Lower leg skin (tissue), 4 donors: ENCODE results near the gene RPAIN. TPM values are rescaled to one million over a fixed set of nuclear protein-coding genes. Genes with fewer than 3 reads are reported as not detected.

Source experiments
- DNase-seq, 2 donors: peaks; one replicate each; pipeline ENCODE4 v3.0.0-alpha.2; 2019; ENCODE audit warnings: low spot score in 2 of 2
- H3K4me3 ChIP-seq: fragments of 200-600 bp; sonication (generic); 2 replicates; pipeline ENCODE4 v1.5.1; 2017; ENCODE audit warnings: mild to moderate bottlenecking, low read depth; ENCODE audit not compliant: poor library complexity, severe bottlenecking
- CTCF ChIP-seq, 3 donors: fragments of 450-650 bp; IDR thresholded peaks; one replicate each; pipeline ENCODE4 v1.5.1; 2016; ENCODE audit warnings: antibody characterized with exemption in 3 of 3, mild to moderate bottlenecking in 3 of 3, moderate library complexity in 2 of 3
- POLR2A ChIP-seq, 2 donors: fragments of 450-650 bp; IDR thresholded peaks; one replicate each; pipeline ENCODE4 v1.6.1; 2016 to 2017; ENCODE audit warnings: antibody characterized with exemption in 2 of 2, mild to moderate bottlenecking in 1 of 2, moderate library complexity in 1 of 2
- whole genome bisulfite sequencing, 2 donors: methylation state at CpG; one replicate each; pipeline ENCODE4 v1.1.5; 2018; 5-methylcytosine and 5-hydroxymethylcytosine counted together
- intact Hi-C: fragments of 100-400 bp; cut with DNase I; formaldehyde crosslinking; loops from one replicate; pipeline ENCODE4 v1.15.0; 2023; ENCODE audit warnings: low total_unique reads
- total RNA-seq, 4 donors: library from RNA; depleted of rRNA; stranded (reverse); fragments of >200 nt; gene quantifications; one replicate each; pipeline ENCODE4 v1.1.0, GENCODE V29; 2016

RPAIN gene
- total RNA-seq, 4 donors from 2014 or later = 17.4 to 68.0 (median 41.3) TPM

GRCh38 chr17:5464717-5465507, 44.9 kb downstream of the RPAIN start:
- no peak for TF ChIP-seq CTCF (IDR thresholded peaks at IDR 0.05)
- TF ChIP-seq POLR2A (IDR thresholded peaks at IDR 0.05) = no peak
- intact Hi-C loops = no loop called here
- WGBS, 2 donors = 79% methylated on average over 10 of the region's 10 CpGs

GRCh38 chr17:5466295-5466694, 46.3 kb downstream of the RPAIN start:
- no peak for DNase-seq
- no peak for TF ChIP-seq CTCF (IDR thresholded peaks at IDR 0.05)
- TF ChIP-seq POLR2A (IDR thresholded peaks at IDR 0.05) = no peak
- H3K4me3 ChIP-seq = no peak overlapping the region
- intact Hi-C loops = no loop called here
- WGBS, 2 donors = 88 to 90% methylated on average over 4 of the region's 4 CpGs

More at GRCh38 chr17:5464717-5465507, 44.9 kb downstream of the RPAIN start:
- H3K4me3 ChIP-seq = no peak overlapping the region
- DNase-seq = no peak

- 6 to 10% methylated on average over 8 of the region's 8 CpGs for WGBS, 2 donors
Observed at GRCh38 chr17:5467416-5467815, 47.4 kb downstream of the RPAIN start.

GRCh38 chr17:5468075-5468473, 48.1 kb downstream of the RPAIN start:
- TF ChIP-seq POLR2A (IDR thresholded peaks at IDR 0.05) (no peak), CTCF (IDR thresholded peaks at IDR 0.05) (no peak)
- 1% methylated on average over 17 of the region's 17 CpGs for WGBS, 2 donors
- no peak for DNase-seq
- intact Hi-C loops = no loop called here
- H3K4me3 ChIP-seq = peak overlapping the region; percentile 86

More at GRCh38 chr17:5467416-5467815, 47.4 kb downstream of the RPAIN start:
- TF ChIP-seq POLR2A (IDR thresholded peaks at IDR 0.05) = no peak
- intact Hi-C loops = no loop called here
- no peak for DNase-seq
- H3K4me3 ChIP-seq = no peak overlapping the region

GRCh38 chr17:5472511-5472910, 52.5 kb downstream of the RPAIN start:
- intact Hi-C loops = no loop called here
- 78 to 86% methylated on average over 3 of the region's 3 CpGs for WGBS, 2 donors
- no peak overlapping the region for H3K4me3 ChIP-seq
- TF ChIP-seq POLR2A (IDR thresholded peaks at IDR 0.05) (no peak), CTCF (IDR thresholded peaks at IDR 0.05) (no peak)
- no peak for DNase-seq

- 84 to 91% methylated on average over 2 of the region's 2 CpGs for WGBS, 2 donors
- intact Hi-C loops = no loop called here
- no peak overlapping the region for H3K4me3 ChIP-seq
- TF ChIP-seq POLR2A (IDR thresholded peaks at IDR 0.05) (no peak), CTCF (IDR thresholded peaks at IDR 0.05) (no peak)
- DNase-seq = no peak
Observed at GRCh38 chr17:5473906-5474305, 53.9 kb downstream of the RPAIN start.
